Fibroblast of skin of left quadriceps (primary cell): ENCODE results near the gene RAP1GAP2.

Source experiments
- DNase-seq, 2 experiments: peaks; one replicate each; pipeline ENCODE4 v3.0.0-alpha.2; 2013; ENCODE audit warnings: low read depth in 2 of 2

RAP1GAP2 gene

DNA sequence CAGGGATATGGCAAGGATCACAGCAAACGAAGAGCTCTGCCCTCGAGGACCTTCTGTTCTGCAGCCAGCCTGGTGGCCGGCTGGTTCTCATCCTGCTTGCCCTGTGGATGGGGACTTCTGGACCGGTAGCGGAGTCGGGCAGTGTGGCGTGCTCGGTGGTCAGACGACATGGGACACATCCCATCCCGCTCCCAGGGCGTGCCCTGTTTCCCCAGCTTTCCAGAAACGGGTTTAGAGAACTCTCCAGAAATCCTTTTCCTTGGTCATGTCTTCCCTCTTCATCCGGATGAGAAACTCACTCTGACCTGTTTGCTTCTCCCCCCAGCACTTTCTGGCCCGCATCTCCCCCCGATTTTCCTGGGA is 151.3 kb downstream of the RAP1GAP2 start:
- DNase-seq = no peak

DNA sequence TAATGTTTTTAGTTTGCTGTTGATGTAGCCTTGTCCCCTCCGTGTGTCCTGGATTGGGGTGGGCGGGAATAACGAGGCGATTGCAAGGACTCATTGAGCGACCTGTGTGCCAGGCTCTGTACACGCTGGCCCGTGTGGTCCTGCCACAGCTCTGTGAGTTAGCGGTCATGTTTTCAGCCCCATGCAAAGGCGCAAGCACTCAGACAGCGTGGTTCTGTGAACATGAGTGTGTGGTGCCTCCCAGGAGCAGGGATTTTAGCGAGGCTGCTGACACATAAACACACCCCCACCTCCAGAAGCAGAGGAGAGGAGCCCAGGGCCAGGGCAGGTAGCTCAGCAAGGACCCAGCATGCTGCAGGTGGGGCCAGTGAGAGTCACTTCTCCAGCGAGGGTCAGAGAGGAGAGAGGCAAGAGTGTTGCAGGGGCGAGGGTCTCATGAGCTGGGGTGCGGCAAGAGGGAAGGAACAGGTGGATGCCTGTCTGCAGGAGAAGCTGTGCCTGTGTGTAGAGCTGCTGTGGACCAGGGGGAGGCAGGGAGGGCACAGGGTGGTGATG is 151.8 kb downstream of the RAP1GAP2 start:
- DNase-seq = no peak

DNA sequence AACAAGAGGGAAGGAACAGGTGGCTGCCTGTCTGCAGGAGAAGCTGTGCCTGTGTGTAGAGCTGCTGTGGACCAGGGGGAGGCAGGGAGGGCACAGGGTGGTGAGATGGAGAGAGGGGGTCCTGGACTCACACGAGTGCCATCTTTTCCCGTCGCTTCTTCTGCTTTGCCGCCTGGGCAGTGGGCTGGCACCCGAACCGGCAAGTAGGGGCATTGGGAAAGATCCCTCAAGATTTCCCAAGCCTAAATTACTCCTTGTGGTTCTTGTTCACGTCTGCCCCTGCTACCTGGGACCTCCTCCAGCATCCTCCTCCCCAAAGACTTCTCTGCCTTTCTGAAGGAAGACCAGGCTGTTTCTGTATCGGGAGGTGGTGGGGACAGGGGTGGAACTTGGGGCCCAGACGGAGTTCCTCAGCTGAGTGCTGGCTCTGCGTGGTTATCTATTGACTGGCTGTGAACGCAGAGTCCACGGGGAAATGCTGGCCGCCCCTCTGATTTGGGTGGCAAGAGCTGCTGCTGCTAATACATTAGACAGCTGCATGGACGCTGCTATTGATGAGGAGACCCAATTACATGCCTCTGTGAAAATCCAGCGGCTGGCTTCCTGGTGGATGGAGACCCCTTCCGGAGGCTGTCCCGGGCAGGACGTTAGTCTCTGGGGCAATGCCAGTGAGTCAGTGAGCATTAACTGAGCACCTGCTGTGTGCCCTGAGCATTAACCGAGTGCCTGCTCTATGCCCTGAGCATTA is 152.7 kb downstream of the RAP1GAP2 start:
- DNase-seq = no peak

DNA sequence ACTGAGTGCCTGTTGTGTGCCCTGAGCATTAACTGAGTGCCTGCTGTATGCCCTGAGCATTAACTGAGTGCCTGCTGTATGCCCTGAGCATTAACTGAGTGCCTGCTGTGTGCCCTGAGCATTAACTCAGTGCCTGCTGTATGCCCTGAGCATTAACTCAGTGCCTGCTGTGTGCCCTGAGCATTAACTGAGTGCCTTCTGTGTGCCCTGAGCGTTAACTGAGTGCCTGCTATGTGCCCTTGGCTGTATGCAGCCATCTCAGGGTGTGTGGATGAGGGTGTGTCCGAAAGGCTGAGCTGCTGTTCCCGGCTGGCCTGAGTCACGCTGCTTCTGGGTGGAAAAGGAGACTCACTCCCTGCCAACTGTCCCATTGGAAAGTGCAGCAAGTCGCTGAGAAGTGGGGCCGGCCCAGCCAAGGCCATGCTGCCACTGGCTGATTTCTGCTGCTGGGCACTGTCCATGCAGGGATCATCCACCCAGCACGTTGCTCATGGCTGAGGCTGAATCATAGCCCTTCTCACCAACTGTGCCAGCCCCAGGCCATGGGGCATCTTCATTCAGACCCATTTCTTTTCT is 153.3 kb downstream of the RAP1GAP2 start:
- DNase-seq = no peak

DNA sequence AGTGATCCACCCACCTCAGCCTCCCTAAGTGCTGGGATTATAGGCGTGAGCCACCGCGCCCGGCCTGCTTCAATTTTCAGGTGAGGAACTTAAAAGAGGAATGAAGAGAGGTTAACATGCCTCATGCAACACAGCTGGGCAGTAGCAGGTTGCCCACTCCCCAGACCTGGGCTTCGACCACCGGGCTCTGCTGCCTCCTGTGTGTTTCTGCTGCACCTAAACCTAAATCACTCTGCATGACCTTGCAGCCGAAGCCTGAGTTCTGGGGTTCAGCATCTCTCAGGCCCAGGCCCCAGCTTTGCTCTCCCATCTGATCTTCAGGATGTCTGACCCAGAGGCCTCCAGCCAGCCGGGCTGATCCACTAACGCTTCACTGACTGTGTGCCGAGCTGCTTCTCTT is 154.6 kb downstream of the RAP1GAP2 start:
- no peak for DNase-seq

DNA sequence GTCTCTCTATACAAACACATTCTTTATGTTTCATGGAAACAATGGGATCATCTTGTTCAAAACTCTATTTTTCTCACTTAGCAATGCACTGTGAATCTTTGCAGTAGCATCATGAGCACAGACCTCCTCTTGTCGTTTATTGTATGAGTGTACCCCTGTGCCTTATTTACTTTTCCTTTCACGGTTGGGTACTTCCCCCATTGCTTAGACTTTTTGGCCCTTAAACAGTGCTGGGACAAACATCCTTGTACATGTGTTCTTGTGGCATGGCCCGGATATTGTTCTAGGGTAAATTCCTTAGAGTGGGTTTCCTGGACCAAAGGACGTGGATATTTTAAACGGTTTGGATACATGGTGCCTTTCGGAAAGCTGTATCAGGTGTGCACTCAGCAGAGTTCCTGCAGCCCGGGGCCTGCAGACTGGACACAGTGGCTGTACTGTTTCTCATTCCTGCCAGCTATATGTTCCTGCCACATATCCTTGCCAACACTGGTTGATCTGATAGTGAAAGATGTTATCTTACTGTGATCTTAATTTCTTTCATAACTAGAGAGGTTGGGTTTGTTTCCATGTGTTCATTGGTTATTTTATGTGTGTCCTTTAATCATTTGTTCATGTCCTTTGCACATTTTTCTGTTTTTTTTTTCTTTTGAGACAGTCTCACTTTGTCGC is 156.1 kb downstream of the RAP1GAP2 start:
- DNase-seq = no peak

DNA sequence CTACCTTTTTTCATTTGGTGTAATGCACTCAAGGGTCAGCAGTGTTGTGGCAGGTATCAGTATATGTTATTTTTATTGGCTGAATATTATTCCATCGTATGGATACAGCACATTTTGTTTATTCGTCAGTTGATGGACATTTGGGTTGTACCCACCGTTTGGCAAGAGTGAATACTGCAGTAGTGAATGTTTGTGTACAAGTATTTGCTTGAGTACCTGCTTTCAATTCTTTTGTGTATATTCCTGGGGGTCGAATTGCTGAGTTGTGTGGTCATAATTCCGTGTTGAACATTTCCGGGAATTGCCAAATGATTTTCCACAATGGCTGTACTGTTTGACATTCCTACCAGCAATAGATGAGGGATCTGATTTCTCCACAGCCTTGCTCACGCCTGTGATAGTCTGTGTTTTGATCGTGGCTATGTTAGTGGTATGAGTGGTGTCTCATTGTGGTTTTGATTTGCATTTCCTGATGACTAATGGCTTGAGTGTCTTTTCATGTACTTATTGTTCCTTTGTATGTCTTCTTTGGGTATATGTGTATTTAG is 158.7 kb downstream of the RAP1GAP2 start:
- peak; percentile 76 to 77 for DNase-seq

DNA sequence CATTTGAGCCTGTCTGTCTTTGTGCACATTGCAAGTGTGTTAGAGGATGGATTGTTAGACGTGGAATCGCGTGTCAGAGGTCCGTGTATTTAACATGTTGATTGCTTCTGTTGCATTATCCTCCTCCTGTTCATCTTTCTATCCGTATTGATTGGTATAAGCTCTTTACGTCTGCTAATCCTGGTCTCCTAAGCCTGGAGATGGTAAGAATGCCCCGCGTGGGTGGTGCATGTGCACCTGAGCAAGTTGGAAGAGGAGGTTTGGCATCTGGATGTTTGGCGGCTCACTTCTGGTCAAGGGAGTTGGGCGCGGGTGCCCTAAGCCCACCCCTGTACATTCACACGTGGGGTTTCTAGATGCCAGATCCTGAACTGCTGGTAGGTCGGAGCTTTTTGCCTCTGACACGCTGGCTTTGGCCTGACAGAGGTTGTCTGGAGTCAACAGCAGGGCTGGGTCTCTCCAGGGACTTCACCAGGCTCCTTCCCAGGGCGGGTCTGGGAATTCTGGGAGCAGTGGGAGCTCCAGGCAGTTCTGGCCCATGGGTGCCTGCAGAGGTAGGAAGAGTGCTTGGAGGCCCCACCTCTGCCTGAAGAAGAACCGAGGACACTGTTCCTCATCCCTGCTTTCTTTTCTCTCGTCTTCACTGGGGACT is 159.8 kb downstream of the RAP1GAP2 start:
- no peak for DNase-seq

DNA sequence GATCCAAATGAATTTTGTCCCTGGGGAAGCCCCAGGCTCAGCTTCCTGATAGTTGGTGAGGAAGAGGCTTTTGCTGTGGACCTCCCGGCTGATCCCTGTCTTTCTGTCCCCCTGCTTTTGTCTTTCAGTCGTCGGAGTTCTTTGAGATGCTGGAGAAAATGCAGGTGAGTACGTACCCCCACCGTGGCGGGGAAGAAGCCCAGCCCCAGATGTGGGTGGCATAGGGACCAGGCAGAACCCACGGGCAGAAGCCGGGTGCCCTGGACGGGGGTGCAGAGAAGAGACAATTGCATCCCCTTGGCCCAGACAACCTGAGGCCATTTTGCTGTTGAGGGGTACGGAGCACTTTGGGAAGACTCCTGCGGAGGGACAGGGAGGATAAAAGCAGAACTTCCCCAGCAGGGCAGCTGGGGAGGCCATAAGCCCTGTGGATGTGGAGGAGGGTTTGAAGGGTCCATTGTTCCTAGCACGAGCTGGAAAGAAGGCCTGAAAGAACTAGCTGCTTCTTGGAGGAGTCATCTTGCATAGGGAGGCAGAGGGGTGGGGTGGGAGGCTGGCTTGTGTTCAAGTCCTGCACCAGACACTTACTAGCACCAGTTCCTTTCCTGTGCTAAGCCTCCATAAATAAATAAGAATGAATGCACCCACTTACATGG is 161.5 kb downstream of the RAP1GAP2 start:
- no peak for DNase-seq

DNA sequence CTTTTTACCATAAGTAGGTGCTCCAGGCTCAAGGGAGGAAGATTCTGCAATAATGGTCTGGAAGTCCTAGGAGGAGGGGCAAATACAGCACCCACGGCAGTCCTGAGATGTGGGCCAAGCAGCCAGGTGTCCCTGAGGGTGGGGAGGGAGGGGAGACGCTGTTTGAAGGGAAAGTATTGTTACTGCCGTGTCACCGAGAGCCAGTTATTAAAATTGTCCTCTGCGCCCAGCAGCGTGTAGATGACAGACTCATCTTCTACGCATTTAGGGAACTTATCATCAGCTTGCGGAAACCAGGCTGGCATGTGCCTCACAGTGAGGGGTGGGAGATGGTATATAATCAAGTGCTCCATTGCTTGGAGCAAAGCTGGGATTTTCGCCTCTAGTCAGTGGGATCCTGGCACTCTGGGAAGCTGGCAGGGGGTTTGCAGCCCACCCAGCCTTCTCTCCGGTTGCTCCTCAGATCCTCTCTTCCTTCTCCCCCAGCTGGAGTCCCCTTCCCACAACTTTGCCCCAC is 162.5 kb downstream of the RAP1GAP2 start:
- no peak for DNase-seq

DNA sequence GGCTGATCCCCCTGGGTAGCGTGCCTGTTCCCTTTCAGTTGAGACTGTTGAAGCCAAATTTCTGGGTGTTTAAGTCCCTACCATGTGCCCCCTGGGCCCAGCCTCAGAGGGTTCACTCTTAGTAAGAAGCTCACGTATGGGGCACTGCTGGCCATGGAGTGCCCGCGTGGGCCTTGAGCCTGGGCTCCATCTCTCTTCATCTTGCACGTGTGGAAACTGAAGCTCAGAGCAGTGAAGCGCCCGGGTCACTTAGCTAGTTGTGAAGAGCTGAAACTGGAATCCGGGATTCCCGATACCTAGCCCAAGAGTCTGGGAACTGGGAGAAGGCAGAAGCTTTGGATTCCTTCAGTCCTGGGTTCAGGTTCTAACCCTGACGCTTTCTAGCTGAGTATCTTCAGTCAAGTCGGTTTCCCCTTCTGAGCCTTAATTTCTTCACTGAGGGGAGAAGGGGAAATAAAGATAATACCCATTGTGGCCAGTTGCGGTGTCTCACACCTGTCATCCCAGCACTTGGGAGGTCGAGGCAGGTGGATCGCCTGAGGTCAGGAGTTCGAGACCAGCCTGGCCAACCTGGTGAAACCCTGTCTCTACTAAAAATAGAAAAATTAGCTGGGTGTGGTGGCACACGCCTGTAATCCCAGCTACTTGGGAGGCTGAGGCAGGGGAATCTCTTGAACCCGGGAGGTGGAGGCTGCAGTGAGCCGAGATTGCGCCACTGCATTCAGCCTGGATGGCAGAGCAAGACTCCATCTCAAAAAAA is 163.3 kb downstream of the RAP1GAP2 start:
- DNase-seq = no peak

DNA sequence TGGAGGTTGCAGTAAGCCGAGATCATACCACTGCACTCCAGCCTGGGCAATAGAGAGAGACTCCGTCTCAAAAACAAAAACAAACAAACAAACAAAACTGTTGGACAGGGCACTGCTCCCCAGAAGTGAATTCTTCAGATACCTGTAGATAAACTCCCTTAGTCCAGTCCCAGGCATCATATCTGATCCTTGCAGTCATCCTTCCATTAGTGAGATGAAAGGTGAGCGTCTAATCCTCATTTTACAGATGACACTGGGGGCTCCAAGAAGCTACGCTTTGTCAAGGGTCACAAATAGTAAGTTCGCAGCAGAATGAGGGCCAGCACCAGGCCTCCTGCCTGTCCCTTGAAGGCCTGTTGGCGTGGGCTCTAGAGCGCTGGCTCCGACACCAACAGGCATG is 165.2 kb downstream of the RAP1GAP2 start:
- DNase-seq = no peak

DNA sequence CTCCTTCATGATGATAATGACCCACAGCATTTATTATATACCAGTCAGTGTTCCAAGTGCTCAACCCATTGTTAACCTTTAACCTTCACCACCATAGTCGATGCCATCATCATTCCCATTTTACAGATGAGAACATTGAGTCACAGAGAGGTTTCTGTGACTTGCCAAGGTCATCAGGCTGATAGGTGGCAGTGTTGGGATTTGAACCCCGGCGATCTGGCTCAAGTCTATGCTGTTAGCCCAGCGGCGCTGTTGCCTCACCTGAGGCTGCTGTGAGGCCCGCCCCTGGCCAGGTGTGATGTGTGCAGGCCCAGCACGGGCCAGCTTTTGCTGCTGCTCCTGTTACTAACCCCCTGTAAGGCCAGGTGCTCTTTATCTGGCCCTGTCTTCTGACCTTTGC is 166.0 kb downstream of the RAP1GAP2 start:
- DNase-seq = no peak

DNA sequence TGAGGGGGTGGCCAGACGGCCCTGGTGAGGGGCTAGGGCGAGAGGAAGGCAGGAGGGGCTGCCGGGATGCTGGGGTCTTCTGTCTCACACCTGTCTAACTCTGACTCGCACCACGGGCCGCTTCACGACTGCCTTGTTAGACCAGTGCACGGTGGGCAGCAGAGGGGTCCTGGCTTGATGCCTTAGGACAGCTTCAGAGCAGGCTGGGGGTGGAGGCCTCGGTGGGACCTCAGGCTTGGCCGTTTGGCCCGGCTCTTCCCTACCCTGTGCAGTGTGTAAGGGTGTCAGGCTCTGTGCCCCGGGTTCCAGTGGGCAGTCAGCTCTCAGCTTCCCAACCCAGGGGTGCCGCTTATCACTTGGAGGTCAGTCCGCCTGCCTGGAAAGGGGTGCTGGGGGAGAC is 166.5 kb downstream of the RAP1GAP2 start:
- DNase-seq = no peak

DNA sequence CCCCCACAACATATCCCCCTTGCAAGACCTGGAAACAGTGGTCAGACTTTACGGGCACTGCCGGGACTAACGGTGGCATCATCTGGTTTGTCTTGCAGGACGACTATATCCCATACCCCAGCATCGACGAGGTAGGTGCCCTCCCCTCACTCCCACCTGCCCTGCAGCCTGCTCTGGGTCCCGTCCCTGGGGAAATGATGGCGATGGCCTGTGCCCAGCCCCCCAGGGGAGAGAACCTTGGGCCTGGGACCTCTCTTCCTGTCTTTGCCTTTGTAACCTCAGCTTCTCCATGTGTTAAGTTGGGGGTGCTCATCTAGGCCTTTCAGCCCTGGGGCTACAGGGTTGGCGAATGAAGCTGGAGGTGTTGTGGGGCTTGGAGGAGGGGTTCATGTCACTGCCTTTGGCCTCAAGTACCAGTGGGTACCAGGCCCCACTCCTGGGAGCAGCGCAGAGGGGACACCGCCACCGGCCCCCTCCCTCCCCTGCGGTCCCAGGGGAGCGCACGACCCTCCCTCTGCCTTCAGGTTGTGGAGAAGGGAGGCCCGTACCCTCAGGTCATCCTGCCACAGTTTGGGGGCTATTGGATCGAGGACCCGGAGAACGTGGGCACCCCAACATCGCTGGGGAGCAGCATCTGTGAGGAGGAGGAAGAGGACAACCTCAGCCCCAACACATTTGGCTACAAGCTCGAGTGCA is 167.2 kb downstream of the RAP1GAP2 start:
- DNase-seq = no peak

DNA sequence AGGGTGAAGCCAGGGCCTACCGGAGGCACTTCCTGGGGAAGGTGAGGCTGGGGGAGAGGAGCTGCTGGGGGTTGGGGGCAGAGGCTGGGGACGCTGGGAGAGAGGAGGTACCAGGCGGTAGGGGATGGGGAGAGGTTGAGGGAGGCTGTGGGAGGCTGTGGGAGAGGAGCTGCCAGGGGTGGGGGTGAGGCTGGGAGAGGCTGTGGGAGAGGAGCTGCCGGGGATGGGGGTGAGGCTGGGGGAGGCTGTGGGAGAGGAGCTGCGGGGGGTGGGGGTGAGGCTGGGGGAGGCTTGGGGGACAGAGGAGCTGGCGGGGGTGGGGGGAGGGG is 167.8 kb downstream of the RAP1GAP2 start:
- DNase-seq = no peak

DNA sequence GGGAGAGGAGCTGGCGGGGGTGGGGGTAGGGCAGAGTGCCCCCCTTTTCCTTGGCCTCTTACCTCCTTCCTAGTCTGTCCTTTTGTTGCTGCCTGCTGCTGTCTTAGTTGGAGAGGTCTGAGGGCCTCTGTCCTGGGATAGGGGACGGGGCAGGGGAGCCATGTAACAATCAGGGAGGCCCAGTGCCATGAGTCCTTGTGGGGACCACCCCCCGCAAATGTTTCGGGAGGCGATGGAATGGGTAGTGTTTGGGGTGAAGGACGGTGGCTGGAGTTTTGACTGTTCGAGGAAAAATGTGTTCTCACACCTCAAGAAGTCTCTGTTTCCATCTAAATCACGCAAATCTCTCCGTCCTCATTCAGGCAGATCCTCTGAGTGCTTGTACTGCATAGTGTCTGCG is 168.1 kb downstream of the RAP1GAP2 start:
- DNase-seq = no peak

DNA sequence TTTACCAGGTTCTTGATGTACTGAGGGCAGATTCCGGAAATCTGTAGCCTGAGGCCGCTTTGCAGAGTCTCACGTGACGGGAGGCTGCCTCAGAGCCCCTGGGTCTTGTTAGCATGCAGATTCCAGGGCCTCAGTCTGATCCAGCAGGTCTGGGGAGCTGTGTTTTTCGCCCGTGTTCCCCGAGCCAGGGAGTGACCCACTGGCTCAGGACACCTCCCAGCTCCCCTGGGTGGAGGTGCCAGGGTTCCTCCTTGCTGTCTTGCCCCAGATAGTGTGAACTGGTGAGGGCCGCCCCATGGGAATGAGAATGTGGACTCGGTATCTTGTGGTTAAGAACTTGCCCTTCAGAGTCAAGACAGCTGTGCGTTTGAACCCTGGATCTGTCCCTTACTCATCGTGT is 168.6 kb downstream of the RAP1GAP2 start:
- DNase-seq = no peak

DNA sequence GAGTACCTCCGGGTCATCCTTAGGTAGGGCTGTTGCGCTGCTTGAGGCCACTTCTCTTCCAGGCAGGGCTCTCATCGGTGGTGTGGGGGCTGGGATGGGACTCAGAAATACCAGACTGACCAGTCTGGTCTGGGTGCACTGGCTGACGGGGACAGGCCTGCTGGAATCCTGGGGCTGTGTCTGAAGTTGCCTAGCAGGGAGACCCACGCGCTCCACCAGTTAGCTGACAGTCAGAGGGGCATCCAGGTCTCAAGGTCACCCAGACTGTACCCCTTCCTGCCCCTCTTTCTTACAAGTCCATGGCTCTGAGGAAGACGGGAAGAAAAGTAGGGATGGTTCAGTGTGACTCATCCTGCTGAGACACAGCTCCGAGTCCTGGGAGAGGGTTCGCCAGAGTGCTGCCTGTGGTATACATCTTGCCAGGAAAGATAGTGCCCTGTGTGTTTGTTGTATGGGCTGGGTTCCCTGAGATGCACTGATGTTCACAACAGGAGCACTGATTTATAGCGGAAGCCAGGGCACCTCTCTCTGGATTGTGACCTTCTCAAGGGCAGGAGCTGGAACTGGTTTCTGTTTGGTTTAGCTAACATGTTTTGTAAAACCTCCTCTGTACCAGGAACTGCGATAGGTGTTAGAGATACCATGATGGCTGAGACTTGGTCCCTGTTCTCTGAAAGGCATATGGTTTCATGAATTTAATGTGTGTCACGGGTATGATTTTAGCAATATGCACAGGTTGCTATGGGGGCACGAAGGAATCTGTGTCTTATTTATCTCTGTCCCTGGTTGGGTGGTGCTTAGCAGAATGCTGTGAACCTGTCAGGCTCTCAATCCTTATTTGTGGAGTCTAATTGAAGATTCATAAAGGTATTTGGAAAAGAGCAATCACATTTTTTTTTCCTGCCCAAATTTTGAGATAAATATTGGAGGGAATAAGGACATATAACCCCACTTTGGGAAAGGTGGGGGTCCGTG is 169.7 kb downstream of the RAP1GAP2 start:
- no peak for DNase-seq
